Stimulated activated naive B cell treated with anti-CD40 and anti-IgM and Interleukin-4, amounts not matched to agents 10 μg/mL and 1 μg/mL and 100 μg/mL, for 72 hours (primary cell): ENCODE results near the gene CTRL.
"Not testable (repeated sequence)": the region's sequence is repeated elsewhere in the genome, so short reads cannot be mapped to it uniquely, and the experiment has no call there.

Source experiments
- ATAC-seq, 2 donors: fragments of 150-1000 bp; cut with Tn5 transposase; replicated peaks; 2 replicates each; pipeline ENCODE4 v1.10.0; 2021; ENCODE audit warnings: moderate library complexity in 1 of 2
- DNase-seq: peaks from one replicate; pipeline ENCODE4 v3.0.0; 2021
- H3K27ac Mint-ChIP-seq: one replicate; pipeline ENCODE4 v1.8.0; 2022; ENCODE audit warnings: mild to moderate bottlenecking, mixed read lengths
- H3K27me3 Mint-ChIP-seq, 2 donors: one replicate each; pipeline ENCODE4 v1.8.0; 2022; ENCODE audit warnings: mixed read lengths in 2 of 2
- H3K36me3 Mint-ChIP-seq, 2 donors: one replicate each; pipeline ENCODE4 v1.8.0; 2022; ENCODE audit warnings: mixed read lengths in 2 of 2, mild to moderate bottlenecking in 1 of 2
- H3K4me1 Mint-ChIP-seq, 2 donors: one replicate each; pipeline ENCODE4 v1.8.0; 2022; ENCODE audit warnings: mixed read lengths in 2 of 2, mild to moderate bottlenecking in 1 of 2
- H3K4me3 Mint-ChIP-seq, 2 donors: one replicate each; pipeline ENCODE4 v1.8.0; 2022; ENCODE audit warnings: mild to moderate bottlenecking in 2 of 2, mixed read lengths in 2 of 2, moderate library complexity in 1 of 2
- H3K9me3 Mint-ChIP-seq, 2 donors: one replicate each; pipeline ENCODE4 v1.8.0; 2022; ENCODE audit warnings: mixed read lengths in 2 of 2, mild to moderate bottlenecking in 1 of 2

CTRL gene

DNA sequence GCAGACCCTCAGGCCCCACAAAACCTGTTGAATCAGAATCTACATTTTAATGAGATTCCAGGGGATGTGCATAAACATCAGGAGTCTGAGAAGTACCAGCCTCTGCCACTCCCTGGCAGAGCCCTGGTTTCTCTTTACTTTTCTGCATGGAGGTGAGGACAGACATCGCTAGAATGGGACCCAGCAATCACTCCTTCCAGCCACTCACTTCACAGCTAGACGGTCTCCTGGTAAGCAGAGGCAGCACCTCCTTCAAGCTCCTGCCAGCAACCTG lies 16.2 kb downstream of the CTRL start:
- H3K27ac Mint-ChIP-seq, H3K27me3 Mint-ChIP-seq, H3K4me3 Mint-ChIP-seq, DNase-seq, ATAC-seq, H3K9me3 Mint-ChIP-seq: not testable (repeated sequence)
- peaks cover 21 to 41% of the 10 kb centered on the region in 2 donors for H3K36me3 Mint-ChIP-seq
- peaks cover 19 to 20% of the 10 kb centered on the region in 2 donors for H3K4me1 Mint-ChIP-seq

DNA sequence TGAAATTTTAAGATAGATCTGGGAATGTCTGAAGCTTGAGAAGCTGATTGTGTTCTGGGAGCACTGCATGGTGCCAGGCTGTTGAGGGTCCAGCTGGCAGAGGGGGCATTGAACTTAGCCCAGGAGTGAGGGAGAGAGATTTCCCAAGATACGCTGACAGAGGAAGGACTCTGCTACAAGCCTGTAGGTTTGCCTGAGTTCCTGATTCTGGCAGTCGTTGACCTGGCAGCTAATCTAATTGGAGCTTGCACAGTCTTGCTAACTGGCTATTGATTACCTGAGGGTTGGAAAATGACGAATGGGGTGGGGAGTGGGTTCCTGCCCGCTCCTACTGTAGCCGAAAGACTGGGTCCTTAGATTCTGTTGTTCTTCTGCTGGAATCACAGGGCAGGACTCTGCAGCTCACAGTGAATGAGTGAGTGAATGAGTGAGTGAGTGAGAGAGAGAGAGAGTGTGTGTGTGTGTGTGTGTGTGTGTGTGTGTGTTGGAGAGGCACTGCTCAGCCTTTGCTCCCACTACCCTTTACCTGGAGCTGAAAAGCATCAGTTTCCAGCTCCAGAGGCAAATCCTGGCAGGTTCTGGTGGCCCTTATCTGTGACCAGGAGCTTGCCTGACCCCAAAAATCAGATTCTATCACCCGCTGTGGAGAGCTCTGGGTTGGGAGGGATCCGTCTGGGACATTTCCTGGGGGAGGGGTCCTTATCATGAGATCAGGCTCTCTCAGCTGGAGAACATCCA lies 16.7 kb downstream of the CTRL start:
- Mint-ChIP-seq H3K9me3 (no peaks in the 10 kb centered on the region), H3K36me3 (peaks cover 22 to 42% of the 10 kb centered on the region in 2 donors), H3K27ac (no peak overlapping the region), H3K27me3 (no peaks in the 10 kb centered on the region), H3K4me3 (no peak overlapping the region), H3K4me1 (peaks cover 20 to 24% of the 10 kb centered on the region in 2 donors)
- ATAC-seq (no peak), DNase-seq (no peak)

DNA sequence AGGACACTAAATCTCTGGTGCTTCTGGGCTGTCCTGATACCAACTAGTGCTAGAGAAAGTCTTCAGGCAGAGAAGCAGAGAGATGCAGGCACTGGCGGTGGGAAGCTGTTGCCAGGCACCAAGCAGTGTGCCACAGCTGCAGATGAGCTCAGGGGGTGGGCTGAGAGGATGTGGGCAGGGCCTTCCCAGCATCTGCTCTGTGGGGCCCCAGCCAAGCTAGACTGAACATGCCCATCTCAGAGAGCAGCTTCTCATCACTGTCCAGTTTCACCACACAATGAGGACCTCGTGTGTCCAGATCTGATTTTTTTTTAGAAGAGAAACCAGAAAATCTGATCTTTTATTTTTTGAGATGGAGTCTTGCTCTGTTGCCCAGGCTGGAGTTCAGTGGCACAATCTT lies 21.5 kb downstream of the CTRL start:
- ATAC-seq (peak; percentile 57 to 65), DNase-seq (no peak)
- Mint-ChIP-seq H3K36me3 (peaks cover 21 to 43% of the 10 kb centered on the region in 2 donors), H3K27me3 (no peaks in the 10 kb centered on the region), H3K27ac (no peak overlapping the region), H3K4me1 (peaks cover 14 to 16% of the 10 kb centered on the region in 2 donors), H3K4me3 (no peak overlapping the region), H3K9me3 (no peaks in the 10 kb centered on the region)

GRCh38 chr16:67909056-67909742 lies 22.5 kb downstream of the CTRL start:
- peaks cover 19 to 40% of the 10 kb centered on the region in 2 donors for H3K36me3 Mint-ChIP-seq
- peak overlapping the region; percentile 15 for H3K27ac Mint-ChIP-seq
- no peak overlapping the region for H3K4me3 Mint-ChIP-seq
- peaks cover 11 to 20% of the 10 kb centered on the region in 2 donors for H3K4me1 Mint-ChIP-seq
- no peaks in the 10 kb centered on the region for H3K27me3 Mint-ChIP-seq
- DNase-seq (no peak), ATAC-seq (no peak)
- H3K9me3 Mint-ChIP-seq = no peaks in the 10 kb centered on the region

GRCh38 chr16:67907397-67908180 lies 24.1 kb downstream of the CTRL start:
- Mint-ChIP-seq H3K36me3 (peaks cover 25 to 44% of the 10 kb centered on the region in 2 donors), H3K4me3 (no peak overlapping the region), H3K27ac (peak overlapping the region; percentile 68), H3K27me3 (no peaks in the 10 kb centered on the region), H3K4me1 (peaks cover 10 to 20% of the 10 kb centered on the region in 2 donors), H3K9me3 (no peaks in the 10 kb centered on the region)
- no peak for ATAC-seq
- no peak for DNase-seq

GRCh38 chr16:67902831-67903230 lies 28.8 kb downstream of the CTRL start:
- peaks cover 15 to 18% of the 10 kb centered on the region in 2 donors for H3K36me3 Mint-ChIP-seq
- ATAC-seq = no peak
- H3K27me3 Mint-ChIP-seq = no peaks in the 10 kb centered on the region
- no peak for DNase-seq
- H3K4me3 Mint-ChIP-seq = no peak overlapping the region
- no peaks in the 10 kb centered on the region for H3K9me3 Mint-ChIP-seq
- no peak overlapping the region for H3K27ac Mint-ChIP-seq
- H3K4me1 Mint-ChIP-seq = peaks cover 14 to 23% of the 10 kb centered on the region in 2 donors

GRCh38 chr16:67901734-67902133 lies 29.9 kb downstream of the CTRL start:
- peaks cover 15 to 30% of the 10 kb centered on the region in 2 donors for H3K4me1 Mint-ChIP-seq
- no peak overlapping the region for H3K4me3 Mint-ChIP-seq
- no peak overlapping the region for H3K27ac Mint-ChIP-seq
- H3K9me3 Mint-ChIP-seq = no peaks in the 10 kb centered on the region
- H3K27me3 Mint-ChIP-seq = no peaks in the 10 kb centered on the region
- peaks cover 15 to 16% of the 10 kb centered on the region in 2 donors for H3K36me3 Mint-ChIP-seq
- no peak for ATAC-seq
- DNase-seq = no peak

- Mint-ChIP-seq H3K27ac (no peak overlapping the region), H3K9me3 (no peaks in the 10 kb centered on the region), H3K36me3 (peaks cover 3% of the 10 kb centered on the region in 2 donors), H3K4me1 (peaks cover 26 to 39% of the 10 kb centered on the region in 2 donors), H3K27me3 (no peaks in the 10 kb centered on the region), H3K4me3 (no peak overlapping the region)
- ATAC-seq (no peak), DNase-seq (no peak)
Measured at GRCh38 chr16:67897231-67897630, 34.4 kb downstream of the CTRL start.

- Mint-ChIP-seq H3K27me3 (no peaks in the 10 kb centered on the region), H3K9me3 (no peaks in the 10 kb centered on the region), H3K36me3 (peaks cover 0 to 3% of the 10 kb centered on the region in 2 donors), H3K4me3 (peak overlapping the region; percentile 91 to 95), H3K27ac (peak overlapping the region; percentile 98), H3K4me1 (peaks cover 18 to 24% of the 10 kb centered on the region in 2 donors)
- ATAC-seq (no peak), DNase-seq (no peak)
Measured at GRCh38 chr16:67893743-67894399, 37.8 kb downstream of the CTRL start.

- Mint-ChIP-seq H3K4me3 (peak within 1 kb of the TSS; percentile 91 to 95), H3K4me1 (peaks cover 17 to 24% of the 10 kb centered on the region in 2 donors), H3K36me3 (peaks cover 0 to 3% of the 10 kb centered on the region in 2 donors), H3K27ac (peak within 1 kb of the TSS; percentile 98), H3K9me3 (no peaks in the 10 kb centered on the region), H3K27me3 (no peaks in the 10 kb centered on the region)
- DNase-seq (peak; percentile 89), ATAC-seq (peak; percentile 98)
Measured at GRCh38 chr16:67892899-67893742, 38.5 kb downstream of the CTRL start, which contains the start of gene PSKH1. Gene PSKH1, plus strand, starts transcription at chr16:67893254. Its CDS starts 15,496 bp downstream, at chr16:67908750.

DNA sequence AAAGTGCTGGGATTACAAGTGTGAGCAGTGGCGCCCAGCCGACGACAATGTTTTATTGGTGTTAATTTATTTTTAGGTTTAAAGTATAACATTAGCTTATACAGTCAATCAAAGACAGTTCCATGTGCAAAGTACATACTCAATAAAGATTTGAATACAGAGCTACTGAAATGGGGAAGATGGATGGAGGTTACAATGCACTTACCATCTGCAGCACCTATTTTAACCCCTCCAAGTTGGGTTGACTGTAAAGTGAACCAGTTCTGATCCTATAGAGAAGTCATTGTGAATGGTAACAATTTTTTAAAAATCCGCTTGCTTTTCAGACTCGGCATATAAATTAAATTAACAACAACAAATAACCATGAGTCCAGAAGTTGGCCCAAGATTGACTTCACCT lies 39.3 kb downstream of the CTRL start:
- Mint-ChIP-seq H3K36me3 (peaks cover 0 to 3% of the 10 kb centered on the region in 2 donors), H3K9me3 (no peaks in the 10 kb centered on the region), H3K27me3 (no peaks in the 10 kb centered on the region), H3K4me1 (peaks cover 17 to 20% of the 10 kb centered on the region in 2 donors), H3K27ac (peak overlapping the region; percentile 62), H3K4me3 (peak overlapping the region; percentile 91 to 95)
- DNase-seq = no peak
- no peak for ATAC-seq

GRCh38 chr16:67888331-67888730 lies 43.3 kb downstream of the CTRL start:
- H3K27ac Mint-ChIP-seq = no peak overlapping the region
- H3K9me3 Mint-ChIP-seq = no peaks in the 10 kb centered on the region
- H3K4me3 Mint-ChIP-seq = no peak overlapping the region
- H3K36me3 Mint-ChIP-seq = peaks cover 13 to 18% of the 10 kb centered on the region in 2 donors
- H3K27me3 Mint-ChIP-seq = no peaks in the 10 kb centered on the region
- DNase-seq = no peak
- peaks cover 3 to 11% of the 10 kb centered on the region in 2 donors for H3K4me1 Mint-ChIP-seq
- ATAC-seq = no peak

GRCh38 chr16:67886387-67886786 lies 45.3 kb downstream of the CTRL start:
- Mint-ChIP-seq H3K36me3 (peaks cover 29 to 34% of the 10 kb centered on the region in 2 donors), H3K27me3 (no peaks in the 10 kb centered on the region), H3K27ac (no peak overlapping the region), H3K4me1 (peaks cover 4 to 14% of the 10 kb centered on the region in 2 donors), H3K4me3 (no peak overlapping the region), H3K9me3 (no peaks in the 10 kb centered on the region)
- ATAC-seq (no peak), DNase-seq (no peak)
